IPS-15b (cell line): ENCODE measurements around the gene CEP131.

Experiments
- H3K27me3 ChIP-seq: one replicate; pipeline ENCODE4 v1.6.1; 2013; ENCODE audit warnings: low read length; ENCODE audit not compliant: control insufficient read depth, insufficient read depth
- H3K36me3 ChIP-seq: one replicate; pipeline ENCODE4 v1.6.1; 2013; ENCODE audit warnings: low read length; ENCODE audit not compliant: control insufficient read depth, insufficient read depth
- H3K4me1 ChIP-seq: one replicate; pipeline ENCODE4 v1.6.1; 2013; ENCODE audit warnings: mild to moderate bottlenecking, low read length; ENCODE audit not compliant: control insufficient read depth, insufficient read depth
- H3K4me3 ChIP-seq: one replicate; pipeline ENCODE4 v1.5.1; 2013; ENCODE audit warnings: low read depth, low read length
- H3K9ac ChIP-seq: one replicate; pipeline ENCODE4 v1.6.1; 2013; ENCODE audit warnings: low read depth, mild to moderate bottlenecking, low read length
- H3K9me3 ChIP-seq: one replicate; pipeline ENCODE4 v1.6.1; 2013; ENCODE audit warnings: mild to moderate bottlenecking, low read length; ENCODE audit not compliant: control insufficient read depth, insufficient read depth

CEP131 gene

GRCh38 chr17:81259058-81259605, 36.4 kb upstream of the CEP131 start:
- no peaks in the 10 kb centered on the region for H3K9me3 ChIP-seq
- no peak overlapping the region for H3K9ac ChIP-seq
- no peak overlapping the region for H3K4me3 ChIP-seq
- H3K4me1 ChIP-seq, result no peaks in the 10 kb centered on the region
- H3K27me3 ChIP-seq, result no peaks in the 10 kb centered on the region
- H3K36me3 ChIP-seq, result peaks cover 16% of the 10 kb centered on the region

GRCh38 chr17:81258292-81258691, 35.5 kb upstream of the CEP131 start:
- Histone ChIP-seq H3K9ac (no peak overlapping the region), H3K4me1 (no peaks in the 10 kb centered on the region), H3K4me3 (no peak overlapping the region), H3K36me3 (peaks cover 12% of the 10 kb centered on the region), H3K9me3 (no peaks in the 10 kb centered on the region), H3K27me3 (no peaks in the 10 kb centered on the region)

- no peaks in the 10 kb centered on the region for H3K4me1 ChIP-seq
- peaks cover 12% of the 10 kb centered on the region for H3K36me3 ChIP-seq
- H3K9ac ChIP-seq, result no peak overlapping the region
- H3K27me3 ChIP-seq, result no peaks in the 10 kb centered on the region
- no peaks in the 10 kb centered on the region for H3K9me3 ChIP-seq
- no peak overlapping the region for H3K4me3 ChIP-seq
Observed at GRCh38 chr17:81257533-81257932, 34.8 kb upstream of the CEP131 start.

- Histone ChIP-seq H3K9ac (no peak overlapping the region), H3K27me3 (no peaks in the 10 kb centered on the region), H3K4me1 (no peaks in the 10 kb centered on the region), H3K4me3 (no peak overlapping the region), H3K9me3 (no peaks in the 10 kb centered on the region), H3K36me3 (peaks cover 12% of the 10 kb centered on the region)
Observed at GRCh38 chr17:81256616-81257015, 33.9 kb upstream of the CEP131 start.

- no peak overlapping the region for H3K9ac ChIP-seq
- no peaks in the 10 kb centered on the region for H3K27me3 ChIP-seq
- no peak overlapping the region for H3K4me3 ChIP-seq
- H3K4me1 ChIP-seq, result no peaks in the 10 kb centered on the region
- H3K36me3 ChIP-seq, result peaks cover 14% of the 10 kb centered on the region
- H3K9me3 ChIP-seq, result no peaks in the 10 kb centered on the region
Observed at GRCh38 chr17:81254955-81255717, 32.4 kb upstream of the CEP131 start.

GRCh38 chr17:81253358-81254131, 30.8 kb upstream of the CEP131 start:
- Histone ChIP-seq H3K27me3 (no peaks in the 10 kb centered on the region), H3K4me3 (no peak overlapping the region), H3K36me3 (peaks cover 10% of the 10 kb centered on the region), H3K9ac (no peak overlapping the region), H3K9me3 (no peaks in the 10 kb centered on the region), H3K4me1 (no peaks in the 10 kb centered on the region)

- Histone ChIP-seq H3K9me3 (no peaks in the 10 kb centered on the region), H3K4me3 (no peak overlapping the region), H3K36me3 (peaks cover 10% of the 10 kb centered on the region), H3K9ac (no peak overlapping the region), H3K4me1 (no peaks in the 10 kb centered on the region), H3K27me3 (no peaks in the 10 kb centered on the region)
Observed at GRCh38 chr17:81252987-81253329, 30.2 kb upstream of the CEP131 start.

- Histone ChIP-seq H3K9ac (no peak overlapping the region), H3K4me1 (no peaks in the 10 kb centered on the region), H3K4me3 (no peak overlapping the region)
Observed at GRCh38 chr17:81252326-81252986, 29.7 kb upstream of the CEP131 start.

GRCh38 chr17:81251709-81252301, 29.0 kb upstream of the CEP131 start:
- Histone ChIP-seq H3K36me3 (peaks cover 10% of the 10 kb centered on the region), H3K9me3 (no peaks in the 10 kb centered on the region), H3K4me3 (no peak overlapping the region), H3K9ac (no peak overlapping the region), H3K4me1 (no peaks in the 10 kb centered on the region), H3K27me3 (no peaks in the 10 kb centered on the region)

More at GRCh38 chr17:81252326-81252986, 29.7 kb upstream of the CEP131 start:
- Histone ChIP-seq H3K36me3 (peaks cover 10% of the 10 kb centered on the region), H3K27me3 (no peaks in the 10 kb centered on the region), H3K9me3 (no peaks in the 10 kb centered on the region)

GRCh38 chr17:81251094-81251708, 28.4 kb upstream of the CEP131 start:
- Histone ChIP-seq H3K4me1 (no peaks in the 10 kb centered on the region), H3K9me3 (no peaks in the 10 kb centered on the region), H3K9ac (no peak overlapping the region), H3K4me3 (no peak overlapping the region), H3K36me3 (peaks cover 10% of the 10 kb centered on the region), H3K27me3 (no peaks in the 10 kb centered on the region)
